Measurements from ENCODE around the gene ASCL2.

DNA sequence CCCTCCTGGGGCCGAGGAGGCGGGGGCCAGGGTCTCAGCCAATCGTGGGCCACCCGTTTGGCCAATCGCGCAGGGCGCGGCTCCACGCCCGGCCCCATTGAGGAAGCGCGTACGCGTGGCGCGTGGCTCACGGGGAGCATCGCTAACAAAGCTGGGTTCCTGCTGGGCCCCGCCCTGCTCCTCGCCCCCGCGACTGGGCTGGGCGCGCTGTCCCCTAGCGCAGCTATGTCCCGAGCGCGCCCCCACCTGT, 614 bp upstream of the ASCL2 start:
- no peak for TF ChIP-seq POLR2A (IDR thresholded peaks at IDR 0.05)
- TF ChIP-seq, protein P1, sequence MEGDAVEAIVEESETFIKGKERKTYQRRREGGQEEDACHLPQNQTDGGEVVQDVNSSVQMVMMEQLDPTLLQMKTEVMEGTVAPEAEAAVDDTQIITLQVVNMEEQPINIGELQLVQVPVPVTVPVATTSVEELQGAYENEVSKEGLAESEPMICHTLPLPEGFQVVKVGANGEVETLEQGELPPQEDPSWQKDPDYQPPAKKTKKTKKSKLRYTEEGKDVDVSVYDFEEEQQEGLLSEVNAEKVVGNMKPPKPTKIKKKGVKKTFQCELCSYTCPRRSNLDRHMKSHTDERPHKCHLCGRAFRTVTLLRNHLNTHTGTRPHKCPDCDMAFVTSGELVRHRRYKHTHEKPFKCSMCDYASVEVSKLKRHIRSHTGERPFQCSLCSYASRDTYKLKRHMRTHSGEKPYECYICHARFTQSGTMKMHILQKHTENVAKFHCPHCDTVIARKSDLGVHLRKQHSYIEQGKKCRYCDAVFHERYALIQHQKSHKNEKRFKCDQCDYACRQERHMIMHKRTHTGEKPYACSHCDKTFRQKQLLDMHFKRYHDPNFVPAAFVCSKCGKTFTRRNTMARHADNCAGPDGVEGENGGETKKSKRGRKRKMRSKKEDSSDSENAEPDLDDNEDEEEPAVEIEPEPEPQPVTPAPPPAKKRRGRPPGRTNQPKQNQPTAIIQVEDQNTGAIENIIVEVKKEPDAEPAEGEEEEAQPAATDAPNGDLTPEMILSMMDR (IDR thresholded peaks at IDR 0.05 in 4 of 5, conservative IDR thresholded peaks at IDR 0.05 in 1 of 5): no peak

Data from gastrocnemius medialis (tissue), 4 donors.